ENCODE results near the gene GARIN3.

GARIN3 gene

DNA sequence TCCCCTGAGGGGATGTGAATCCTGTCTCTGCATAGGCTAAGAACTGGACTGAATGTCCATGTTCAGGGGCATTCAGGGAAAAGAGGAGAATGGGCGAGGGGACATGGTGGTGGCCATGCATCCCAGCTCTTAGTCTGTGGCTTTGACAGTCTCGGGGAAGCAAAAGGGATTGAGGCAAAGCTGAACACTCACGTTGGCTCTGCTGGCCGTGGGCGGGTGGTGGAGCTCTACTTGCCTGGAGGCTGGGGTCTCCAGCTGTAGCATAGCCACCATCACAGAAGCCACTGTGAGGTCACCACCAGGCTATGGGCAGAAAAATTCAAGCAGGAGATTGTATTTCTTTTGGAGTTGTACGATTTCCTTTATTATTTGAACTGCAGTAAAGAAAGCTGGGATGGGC, 4.1 kb downstream of the GARIN3 start (continued):
- TF ChIP-seq, protein P1, sequence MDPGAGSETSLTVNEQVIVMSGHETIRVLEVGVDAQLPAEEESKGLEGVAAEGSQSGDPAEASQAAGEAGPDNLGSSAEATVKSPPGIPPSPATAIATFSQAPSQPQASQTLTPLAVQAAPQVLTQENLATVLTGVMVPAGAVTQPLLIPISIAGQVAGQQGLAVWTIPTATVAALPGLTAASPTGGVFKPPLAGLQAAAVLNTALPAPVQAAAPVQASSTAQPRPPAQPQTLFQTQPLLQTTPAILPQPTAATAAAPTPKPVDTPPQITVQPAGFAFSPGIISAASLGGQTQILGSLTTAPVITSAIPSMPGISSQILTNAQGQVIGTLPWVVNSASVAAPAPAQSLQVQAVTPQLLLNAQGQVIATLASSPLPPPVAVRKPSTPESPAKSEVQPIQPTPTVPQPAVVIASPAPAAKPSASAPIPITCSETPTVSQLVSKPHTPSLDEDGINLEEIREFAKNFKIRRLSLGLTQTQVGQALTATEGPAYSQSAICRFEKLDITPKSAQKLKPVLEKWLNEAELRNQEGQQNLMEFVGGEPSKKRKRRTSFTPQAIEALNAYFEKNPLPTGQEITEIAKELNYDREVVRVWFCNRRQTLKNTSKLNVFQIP (CRISPR knock-in tag; IDR thresholded peaks at IDR 0.05; ENCODE audit: borderline replicate concordance, low read depth), result no peak

DNA sequence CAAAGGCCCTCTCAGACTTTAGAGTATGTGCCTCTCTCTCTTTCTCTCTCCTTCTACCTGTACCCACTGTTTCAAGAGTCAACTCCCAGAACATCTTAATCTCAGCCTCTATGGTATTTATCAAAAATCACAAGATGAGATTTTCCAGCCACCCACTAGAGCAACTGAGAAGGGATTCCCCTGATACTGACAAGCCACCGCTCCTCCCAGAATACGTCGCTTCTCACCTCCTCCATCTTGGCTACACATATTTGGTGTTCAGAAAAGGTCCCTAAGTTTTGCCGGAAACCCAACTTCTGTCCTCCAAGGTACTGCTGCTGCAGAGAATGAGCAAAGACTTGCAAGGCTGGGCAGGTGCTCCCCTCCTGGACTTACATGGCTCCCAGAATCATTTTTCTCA, 6.1 kb downstream of the GARIN3 start:
- TF ChIP-seq, protein P2, sequence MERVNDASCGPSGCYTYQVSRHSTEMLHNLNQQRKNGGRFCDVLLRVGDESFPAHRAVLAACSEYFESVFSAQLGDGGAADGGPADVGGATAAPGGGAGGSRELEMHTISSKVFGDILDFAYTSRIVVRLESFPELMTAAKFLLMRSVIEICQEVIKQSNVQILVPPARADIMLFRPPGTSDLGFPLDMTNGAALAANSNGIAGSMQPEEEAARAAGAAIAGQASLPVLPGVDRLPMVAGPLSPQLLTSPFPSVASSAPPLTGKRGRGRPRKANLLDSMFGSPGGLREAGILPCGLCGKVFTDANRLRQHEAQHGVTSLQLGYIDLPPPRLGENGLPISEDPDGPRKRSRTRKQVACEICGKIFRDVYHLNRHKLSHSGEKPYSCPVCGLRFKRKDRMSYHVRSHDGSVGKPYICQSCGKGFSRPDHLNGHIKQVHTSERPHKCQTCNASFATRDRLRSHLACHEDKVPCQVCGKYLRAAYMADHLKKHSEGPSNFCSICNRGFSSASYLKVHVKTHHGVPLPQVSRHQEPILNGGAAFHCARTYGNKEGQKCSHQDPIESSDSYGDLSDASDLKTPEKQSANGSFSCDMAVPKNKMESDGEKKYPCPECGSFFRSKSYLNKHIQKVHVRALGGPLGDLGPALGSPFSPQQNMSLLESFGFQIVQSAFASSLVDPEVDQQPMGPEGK (CRISPR knock-in tag; IDR thresholded peaks at IDR 0.05; ENCODE audit: borderline replicate concordance), result no peak
- TF ChIP-seq ZFP30 (CRISPR knock-in tag; IDR thresholded peaks at IDR 0.05) (no peak), OSR1 (CRISPR knock-in tag; IDR thresholded peaks at IDR 0.05) (no peak), ISL1 (CRISPR knock-in tag; IDR thresholded peaks at IDR 0.05) (no peak), BACH2 (CRISPR knock-in tag; IDR thresholded peaks at IDR 0.05; ENCODE audit: borderline replicate concordance) (no peak), ARNTL (CRISPR knock-in tag; IDR thresholded peaks at IDR 0.05; ENCODE audit: borderline replicate concordance, low read depth) (no peak), ZFP3 (CRISPR knock-in tag; IDR thresholded peaks at IDR 0.05) (no peak), TCF4 (CRISPR knock-in tag; IDR thresholded peaks at IDR 0.05; ENCODE audit: borderline replicate concordance) (no peak)
- TF ChIP-seq, protein P1 (CRISPR knock-in tag; IDR thresholded peaks at IDR 0.05; ENCODE audit: borderline replicate concordance, low read depth), result no peak
- TF ChIP-seq, protein P3, sequence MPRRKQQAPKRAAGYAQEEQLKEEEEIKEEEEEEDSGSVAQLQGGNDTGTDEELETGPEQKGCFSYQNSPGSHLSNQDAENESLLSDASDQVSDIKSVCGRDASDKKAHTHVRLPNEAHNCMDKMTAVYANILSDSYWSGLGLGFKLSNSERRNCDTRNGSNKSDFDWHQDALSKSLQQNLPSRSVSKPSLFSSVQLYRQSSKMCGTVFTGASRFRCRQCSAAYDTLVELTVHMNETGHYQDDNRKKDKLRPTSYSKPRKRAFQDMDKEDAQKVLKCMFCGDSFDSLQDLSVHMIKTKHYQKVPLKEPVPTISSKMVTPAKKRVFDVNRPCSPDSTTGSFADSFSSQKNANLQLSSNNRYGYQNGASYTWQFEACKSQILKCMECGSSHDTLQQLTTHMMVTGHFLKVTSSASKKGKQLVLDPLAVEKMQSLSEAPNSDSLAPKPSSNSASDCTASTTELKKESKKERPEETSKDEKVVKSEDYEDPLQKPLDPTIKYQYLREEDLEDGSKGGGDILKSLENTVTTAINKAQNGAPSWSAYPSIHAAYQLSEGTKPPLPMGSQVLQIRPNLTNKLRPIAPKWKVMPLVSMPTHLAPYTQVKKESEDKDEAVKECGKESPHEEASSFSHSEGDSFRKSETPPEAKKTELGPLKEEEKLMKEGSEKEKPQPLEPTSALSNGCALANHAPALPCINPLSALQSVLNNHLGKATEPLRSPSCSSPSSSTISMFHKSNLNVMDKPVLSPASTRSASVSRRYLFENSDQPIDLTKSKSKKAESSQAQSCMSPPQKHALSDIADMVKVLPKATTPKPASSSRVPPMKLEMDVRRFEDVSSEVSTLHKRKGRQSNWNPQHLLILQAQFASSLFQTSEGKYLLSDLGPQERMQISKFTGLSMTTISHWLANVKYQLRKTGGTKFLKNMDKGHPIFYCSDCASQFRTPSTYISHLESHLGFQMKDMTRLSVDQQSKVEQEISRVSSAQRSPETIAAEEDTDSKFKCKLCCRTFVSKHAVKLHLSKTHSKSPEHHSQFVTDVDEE (CRISPR knock-in tag; IDR thresholded peaks at IDR 0.05), result no peak
- no peak for ATAC-seq

DNA sequence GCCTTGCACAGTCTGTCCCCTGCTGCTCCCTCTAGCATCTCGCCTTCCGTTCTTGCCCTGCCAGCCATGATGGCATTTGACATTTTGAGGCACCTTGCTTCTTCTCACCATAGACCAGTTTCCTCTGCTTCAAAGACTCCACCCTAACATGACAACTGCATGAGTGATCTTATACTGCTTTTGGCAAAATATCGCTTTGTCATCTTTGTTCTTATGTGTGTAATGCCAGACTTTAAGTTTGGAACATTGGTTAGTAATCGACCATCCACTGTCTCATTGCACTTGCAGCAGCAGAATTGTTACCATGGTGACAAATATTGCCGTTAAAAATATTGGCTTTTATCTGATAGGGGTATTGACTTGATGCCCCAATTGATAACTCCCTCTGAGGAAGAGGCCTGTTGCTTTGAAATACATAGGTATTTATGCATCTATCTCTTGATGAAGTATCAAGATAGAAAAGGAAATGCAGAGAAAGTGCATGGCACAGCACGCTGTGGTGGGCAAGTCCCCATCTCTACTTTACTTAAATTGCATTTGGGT, 6.8 kb downstream of the GARIN3 start:
- ATAC-seq, result no peak
- TF ChIP-seq, protein P3 (CRISPR knock-in tag; IDR thresholded peaks at IDR 0.05), result no peak
- TF ChIP-seq, protein P4, sequence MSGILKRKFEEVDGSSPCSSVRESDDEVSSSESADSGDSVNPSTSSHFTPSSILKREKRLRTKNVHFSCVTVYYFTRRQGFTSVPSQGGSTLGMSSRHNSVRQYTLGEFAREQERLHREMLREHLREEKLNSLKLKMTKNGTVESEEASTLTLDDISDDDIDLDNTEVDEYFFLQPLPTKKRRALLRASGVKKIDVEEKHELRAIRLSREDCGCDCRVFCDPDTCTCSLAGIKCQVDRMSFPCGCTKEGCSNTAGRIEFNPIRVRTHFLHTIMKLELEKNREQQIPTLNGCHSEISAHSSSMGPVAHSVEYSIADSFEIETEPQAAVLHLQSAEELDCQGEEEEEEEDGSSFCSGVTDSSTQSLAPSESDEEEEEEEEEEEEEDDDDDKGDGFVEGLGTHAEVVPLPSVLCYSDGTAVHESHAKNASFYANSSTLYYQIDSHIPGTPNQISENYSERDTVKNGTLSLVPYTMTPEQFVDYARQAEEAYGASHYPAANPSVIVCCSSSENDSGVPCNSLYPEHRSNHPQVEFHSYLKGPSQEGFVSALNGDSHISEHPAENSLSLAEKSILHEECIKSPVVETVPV (CRISPR knock-in tag; IDR thresholded peaks at IDR 0.05), result no peak
- TF ChIP-seq ZFP3 (CRISPR knock-in tag; IDR thresholded peaks at IDR 0.05), result no peak
- TF ChIP-seq, protein P5, sequence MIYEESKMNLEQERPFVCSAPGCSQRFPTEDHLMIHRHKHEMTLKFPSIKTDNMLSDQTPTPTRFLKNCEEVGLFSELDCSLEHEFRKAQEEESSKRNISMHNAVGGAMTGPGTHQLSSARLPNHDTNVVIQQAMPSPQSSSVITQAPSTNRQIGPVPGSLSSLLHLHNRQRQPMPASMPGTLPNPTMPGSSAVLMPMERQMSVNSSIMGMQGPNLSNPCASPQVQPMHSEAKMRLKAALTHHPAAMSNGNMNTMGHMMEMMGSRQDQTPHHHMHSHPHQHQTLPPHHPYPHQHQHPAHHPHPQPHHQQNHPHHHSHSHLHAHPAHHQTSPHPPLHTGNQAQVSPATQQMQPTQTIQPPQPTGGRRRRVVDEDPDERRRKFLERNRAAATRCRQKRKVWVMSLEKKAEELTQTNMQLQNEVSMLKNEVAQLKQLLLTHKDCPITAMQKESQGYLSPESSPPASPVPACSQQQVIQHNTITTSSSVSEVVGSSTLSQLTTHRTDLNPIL (CRISPR knock-in tag; IDR thresholded peaks at IDR 0.05; ENCODE audit: low read depth), result no peak
- TF ChIP-seq, protein P2 (CRISPR knock-in tag; IDR thresholded peaks at IDR 0.05; ENCODE audit: borderline replicate concordance), result no peak
- no peak for TF ChIP-seq ZNF565 (CRISPR knock-in tag; conservative IDR thresholded peaks at IDR 0.05; ENCODE audit: low read depth)
- TF ChIP-seq OSR1 (CRISPR knock-in tag; IDR thresholded peaks at IDR 0.05), result no peak
- TF ChIP-seq ZC3H10 (CRISPR knock-in tag; IDR thresholded peaks at IDR 0.05), result no peak
- TF ChIP-seq ZNF70 (CRISPR knock-in tag; IDR thresholded peaks at IDR 0.05), result no peak
- no peak for TF ChIP-seq GLIS3 (CRISPR knock-in tag; IDR thresholded peaks at IDR 0.05)
- TF ChIP-seq PPARA (CRISPR knock-in tag; IDR thresholded peaks at IDR 0.05; ENCODE audit: borderline replicate concordance), result no peak
- TF ChIP-seq, protein P1 (CRISPR knock-in tag; IDR thresholded peaks at IDR 0.05; ENCODE audit: borderline replicate concordance, low read depth), result no peak
- no peak for TF ChIP-seq RARB (CRISPR knock-in tag; IDR thresholded peaks at IDR 0.05)
- no peak for TF ChIP-seq BACH2 (CRISPR knock-in tag; IDR thresholded peaks at IDR 0.05; ENCODE audit: borderline replicate concordance)
